ENCODE data around the gene NPBWR2.
A peak's percentile ranks its signal among the peaks of the same experiment; 100 is the strongest.

The NPBWR2 gene

DNA sequence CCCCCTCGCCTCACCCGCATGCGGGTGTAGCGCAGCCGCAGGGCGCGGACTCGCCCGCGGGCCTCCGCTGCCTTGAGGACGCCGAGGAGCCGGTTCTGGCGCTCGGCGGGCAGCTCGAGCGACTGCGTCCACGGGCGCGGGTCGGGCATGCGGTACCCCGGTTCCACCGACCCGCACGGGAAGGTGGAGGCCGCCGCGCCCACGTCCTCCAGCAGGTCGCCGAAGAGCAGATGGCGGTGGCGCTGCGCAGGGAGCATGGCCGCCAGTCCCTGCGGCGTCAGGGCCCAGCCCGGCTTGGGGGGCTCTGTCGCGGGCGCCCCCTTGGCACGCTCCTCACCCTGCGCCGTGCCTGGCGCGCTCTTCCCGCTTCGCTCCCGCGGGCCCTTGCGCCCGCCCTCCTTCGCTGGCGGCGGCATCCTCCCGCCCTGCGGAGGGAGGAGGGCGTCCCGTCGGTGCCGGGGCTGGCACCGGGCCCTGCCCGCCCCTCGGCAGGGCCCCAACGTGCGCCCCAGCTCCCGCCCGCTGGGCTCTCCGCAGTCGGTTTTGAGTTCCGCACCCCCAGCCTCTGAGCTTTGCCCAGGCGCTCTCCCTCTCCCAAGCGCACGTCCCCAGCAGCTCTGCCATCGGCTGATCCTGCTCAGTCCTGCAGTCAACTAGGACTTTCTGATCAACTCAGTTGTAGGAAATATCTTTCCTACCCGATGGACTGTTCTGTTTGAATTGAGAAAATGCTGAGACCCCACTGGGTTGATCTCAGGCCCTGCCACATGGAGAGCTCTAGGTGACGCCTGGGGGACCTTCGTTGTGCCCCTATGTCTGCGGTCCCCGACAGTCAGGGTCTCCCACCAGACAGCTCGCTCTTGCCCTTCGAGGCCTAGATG lies 23.3 kb downstream of the NPBWR2 start, which contains the start of gene LKAAEAR1:
TSS of gene LKAAEAR1 (minus strand) at position 595 of the 881 bp plus-strand sequence. CDS start at position 416, 179 bp downstream.
- no peak for DNase-seq
- no peak within 1 kb of the TSS for H3K27ac ChIP-seq (ENCODE audit: insufficient read depth, low read length, poor library complexity, severe bottlenecking)
- no peaks in the 10 kb centered on the region for H3K27me3 ChIP-seq (replicated peaks; ENCODE audit: control insufficient read depth, insufficient read depth, low read length, poor library complexity, severe bottlenecking)
- peaks cover 28% of the 10 kb centered on the region for H3K4me1 ChIP-seq (ENCODE audit: control insufficient read depth, insufficient read depth, low read length, poor library complexity, severe bottlenecking)
- peak within 1 kb of the TSS; percentile 55 for H3K4me3 ChIP-seq (ENCODE audit: insufficient read depth, low read depth, low read length, poor library complexity, severe bottlenecking)
- H3K9me3 ChIP-seq (ENCODE audit: control insufficient read depth, low read length): peaks cover 5% of the 10 kb centered on the region
- no peaks in the 10 kb centered on the region for H3K36me3 ChIP-seq (ENCODE audit: control insufficient read depth, insufficient read depth, low read length)

- H3K4me1 ChIP-seq (ENCODE audit: control insufficient read depth, insufficient read depth, low read length, poor library complexity, severe bottlenecking): peaks cover 31% of the 10 kb centered on the region
- H3K4me3 ChIP-seq (ENCODE audit: insufficient read depth, low read depth, low read length, poor library complexity, severe bottlenecking): peak overlapping the region; percentile 55
- no peaks in the 10 kb centered on the region for H3K27me3 ChIP-seq (replicated peaks; ENCODE audit: control insufficient read depth, insufficient read depth, low read length, poor library complexity, severe bottlenecking)
- H3K27ac ChIP-seq (ENCODE audit: insufficient read depth, low read length, poor library complexity, severe bottlenecking): no peak overlapping the region
- DNase-seq: peak; percentile 28 to 54 (median 41)
- peaks cover 5% of the 10 kb centered on the region for H3K9me3 ChIP-seq (ENCODE audit: control insufficient read depth, low read length)
- H3K36me3 ChIP-seq (ENCODE audit: control insufficient read depth, insufficient read depth, low read length): no peaks in the 10 kb centered on the region
Observed at GRCh38 chr20:64083378-64083803, 24.0 kb downstream of the NPBWR2 start.

DNA sequence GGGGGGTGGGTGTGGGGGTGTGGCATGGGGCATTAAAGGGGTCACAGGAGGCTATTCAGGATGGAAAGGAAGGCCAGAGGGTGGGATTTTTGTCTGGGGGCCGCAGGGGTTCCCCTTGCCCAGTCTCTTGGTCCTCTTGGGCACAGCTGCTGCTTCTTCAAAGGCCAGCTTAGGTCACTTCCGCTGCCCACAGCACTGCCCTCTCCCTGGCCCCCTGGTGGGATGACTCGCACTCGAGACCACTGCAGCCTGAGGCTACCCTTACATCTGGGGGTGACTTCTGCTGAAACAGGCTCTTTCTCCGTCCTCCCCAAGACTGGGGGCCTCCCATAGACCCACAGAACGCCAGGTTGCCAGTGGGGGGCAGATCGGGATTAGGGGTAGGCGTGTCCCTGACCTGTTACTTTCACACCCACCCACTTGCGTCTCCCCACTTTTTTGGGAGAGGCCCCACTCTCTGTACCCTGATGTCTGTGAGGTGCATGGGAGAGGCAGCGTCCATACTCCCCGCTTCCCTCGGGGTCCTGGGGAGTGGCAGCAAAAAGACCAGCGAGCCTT lies 24.5 kb downstream of the NPBWR2 start:
- Histone ChIP-seq H3K4me1 (ENCODE audit: control insufficient read depth, insufficient read depth, low read length, poor library complexity, severe bottlenecking) (peaks cover 36% of the 10 kb centered on the region), H3K27me3 (replicated peaks; ENCODE audit: control insufficient read depth, insufficient read depth, low read length, poor library complexity, severe bottlenecking) (no peaks in the 10 kb centered on the region), H3K9me3 (ENCODE audit: control insufficient read depth, low read length) (peaks cover 4% of the 10 kb centered on the region), H3K4me3 (ENCODE audit: insufficient read depth, low read depth, low read length, poor library complexity, severe bottlenecking) (peak overlapping the region; percentile 55), H3K36me3 (ENCODE audit: control insufficient read depth, insufficient read depth, low read length) (no peaks in the 10 kb centered on the region), H3K27ac (ENCODE audit: insufficient read depth, low read length, poor library complexity, severe bottlenecking) (no peak overlapping the region)
- DNase-seq: no peak

DNA sequence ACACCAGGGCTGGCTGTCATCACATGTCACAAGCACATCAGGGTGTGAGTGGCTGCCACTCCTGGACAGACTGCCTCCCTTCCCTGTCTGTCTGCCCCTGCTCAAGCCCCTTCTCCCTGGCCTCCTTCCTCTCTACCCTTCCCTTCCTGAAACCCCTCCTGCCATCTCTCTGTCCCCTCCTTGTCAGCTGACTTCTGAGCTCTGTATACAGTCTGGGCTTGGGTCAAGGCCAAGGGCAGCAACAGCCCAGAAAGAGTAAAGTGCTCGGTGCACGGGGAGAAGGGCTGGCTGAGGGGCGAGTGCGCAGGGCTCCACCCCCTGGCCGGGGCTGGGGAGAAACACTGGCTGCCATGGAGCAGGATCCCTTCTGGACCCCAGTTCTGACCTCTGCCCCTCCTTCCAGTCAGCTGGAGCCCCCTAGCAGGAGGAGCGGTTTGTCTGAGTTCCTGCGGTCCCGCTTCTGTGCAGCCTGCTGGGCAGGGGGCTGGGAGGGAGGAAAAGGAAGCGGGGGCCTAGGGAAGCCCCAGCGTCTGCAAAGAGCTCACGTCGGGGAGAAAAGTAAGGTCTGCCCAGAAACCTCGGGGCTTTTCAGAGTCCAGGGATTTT lies 25.1 kb downstream of the NPBWR2 start:
- Histone ChIP-seq H3K4me3 (ENCODE audit: insufficient read depth, low read depth, low read length, poor library complexity, severe bottlenecking) (no peak overlapping the region), H3K36me3 (ENCODE audit: control insufficient read depth, insufficient read depth, low read length) (no peaks in the 10 kb centered on the region), H3K9me3 (ENCODE audit: control insufficient read depth, low read length) (no peaks in the 10 kb centered on the region), H3K4me1 (ENCODE audit: control insufficient read depth, insufficient read depth, low read length, poor library complexity, severe bottlenecking) (peaks cover 40% of the 10 kb centered on the region), H3K27ac (ENCODE audit: insufficient read depth, low read length, poor library complexity, severe bottlenecking) (peak overlapping the region; percentile 0), H3K27me3 (replicated peaks; ENCODE audit: control insufficient read depth, insufficient read depth, low read length, poor library complexity, severe bottlenecking) (no peaks in the 10 kb centered on the region)
- DNase-seq: no peak

DNA sequence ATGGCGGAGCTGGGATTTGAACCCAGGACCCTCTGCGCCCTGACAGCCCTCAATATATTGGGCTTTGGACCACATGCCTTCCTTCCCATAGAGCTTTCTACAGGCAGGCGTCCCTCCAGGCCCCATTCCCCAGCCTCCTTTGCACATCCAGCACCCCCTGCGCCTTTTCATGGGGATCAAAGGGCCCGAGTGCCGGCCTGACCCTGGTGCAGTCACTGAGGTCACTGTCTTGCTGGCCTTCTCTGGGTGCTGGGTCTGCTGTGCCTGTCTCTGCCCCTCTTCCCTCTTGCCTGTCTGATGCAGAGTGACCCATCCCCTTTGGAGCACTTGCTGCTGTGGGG lies 25.8 kb downstream of the NPBWR2 start:
- Histone ChIP-seq H3K9me3 (ENCODE audit: control insufficient read depth, low read length) (no peaks in the 10 kb centered on the region), H3K4me1 (ENCODE audit: control insufficient read depth, insufficient read depth, low read length, poor library complexity, severe bottlenecking) (peaks cover 47% of the 10 kb centered on the region), H3K27me3 (replicated peaks; ENCODE audit: control insufficient read depth, insufficient read depth, low read length, poor library complexity, severe bottlenecking) (no peaks in the 10 kb centered on the region), H3K36me3 (ENCODE audit: control insufficient read depth, insufficient read depth, low read length) (no peaks in the 10 kb centered on the region), H3K27ac (ENCODE audit: insufficient read depth, low read length, poor library complexity, severe bottlenecking) (no peak overlapping the region), H3K4me3 (ENCODE audit: insufficient read depth, low read depth, low read length, poor library complexity, severe bottlenecking) (no peak overlapping the region)
- DNase-seq: no peak

- H3K4me3 ChIP-seq (ENCODE audit: insufficient read depth, low read depth, low read length, poor library complexity, severe bottlenecking): no peak overlapping the region
- no peaks in the 10 kb centered on the region for H3K27me3 ChIP-seq (replicated peaks; ENCODE audit: control insufficient read depth, insufficient read depth, low read length, poor library complexity, severe bottlenecking)
- no peak for DNase-seq
- H3K9me3 ChIP-seq (ENCODE audit: control insufficient read depth, low read length): no peaks in the 10 kb centered on the region
- H3K36me3 ChIP-seq (ENCODE audit: control insufficient read depth, insufficient read depth, low read length): peaks cover 4% of the 10 kb centered on the region
- H3K4me1 ChIP-seq (ENCODE audit: control insufficient read depth, insufficient read depth, low read length, poor library complexity, severe bottlenecking): peaks cover 51% of the 10 kb centered on the region
- H3K27ac ChIP-seq (ENCODE audit: insufficient read depth, low read length, poor library complexity, severe bottlenecking): peak overlapping the region; percentile 82
Observed at GRCh38 chr20:64080813-64081623, 26.3 kb downstream of the NPBWR2 start.

DNA sequence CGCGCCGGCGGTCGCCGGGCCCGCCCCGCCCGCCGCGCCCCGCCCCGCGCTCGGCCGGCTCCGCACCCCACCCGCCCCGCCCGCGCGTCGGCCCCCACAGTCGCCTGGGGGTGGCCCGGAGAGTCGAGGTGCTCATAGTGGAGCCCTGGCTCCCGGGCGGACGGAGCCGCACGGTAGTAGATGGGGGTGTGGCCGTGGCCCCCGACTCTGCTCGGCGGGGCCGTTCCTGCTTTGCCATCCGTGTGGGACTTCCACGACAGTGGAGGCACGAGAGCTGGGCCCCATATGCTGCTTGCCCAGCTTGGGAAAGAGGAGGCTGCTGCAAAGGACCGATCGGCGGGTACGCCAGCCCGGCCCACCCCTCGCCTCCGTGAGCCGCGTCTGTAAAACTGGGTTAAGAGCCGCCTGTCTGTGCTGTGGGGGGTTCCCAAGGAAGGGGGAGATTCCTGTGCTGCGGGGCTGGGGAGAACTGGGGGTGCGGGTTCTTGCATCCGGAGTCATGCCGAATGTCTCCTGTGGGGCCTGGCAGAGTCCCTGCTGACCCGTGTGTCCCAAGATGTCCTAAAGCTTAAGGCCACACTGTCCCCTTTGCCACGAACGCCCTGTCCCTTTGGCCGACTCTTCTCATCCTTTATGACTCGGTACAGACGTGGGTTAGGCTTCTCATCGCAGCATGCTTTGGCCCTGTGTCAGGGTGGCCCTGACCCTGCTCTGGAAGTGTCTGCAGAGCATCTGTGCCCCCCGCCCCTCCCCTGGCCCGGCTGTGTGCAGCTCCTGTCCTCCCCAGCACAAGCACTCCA lies 27.2 kb downstream of the NPBWR2 start, which contains the start of gene OPRL1:
TSS of gene OPRL1 (plus strand) at position 70 of the 800 bp plus-strand sequence. CDS start 12,639 bp downstream, outside the sequence.
- H3K4me3 ChIP-seq (ENCODE audit: insufficient read depth, low read depth, low read length, poor library complexity, severe bottlenecking): peak within 1 kb of the TSS; percentile 85
- H3K27me3 ChIP-seq (replicated peaks; ENCODE audit: control insufficient read depth, insufficient read depth, low read length, poor library complexity, severe bottlenecking): no peaks in the 10 kb centered on the region
- H3K27ac ChIP-seq (ENCODE audit: insufficient read depth, low read length, poor library complexity, severe bottlenecking): peak within 1 kb of the TSS; percentile 82
- peak; percentile 57 to 65 (median 60) for DNase-seq
- H3K4me1 ChIP-seq (ENCODE audit: control insufficient read depth, insufficient read depth, low read length, poor library complexity, severe bottlenecking): peaks cover 51% of the 10 kb centered on the region
- H3K36me3 ChIP-seq (ENCODE audit: control insufficient read depth, insufficient read depth, low read length): peaks cover 11% of the 10 kb centered on the region
- no peaks in the 10 kb centered on the region for H3K9me3 ChIP-seq (ENCODE audit: control insufficient read depth, low read length)

GRCh38 chr20:64079273-64080012 lies 27.9 kb downstream of the NPBWR2 start, which contains the start of gene RGS19:
TSS of gene RGS19 (minus strand) at chr20:64079518. CDS start at chr20:64076886, 2,632 bp downstream.
- H3K4me3 ChIP-seq (ENCODE audit: insufficient read depth, low read depth, low read length, poor library complexity, severe bottlenecking): peak within 1 kb of the TSS; percentile 85
- H3K9me3 ChIP-seq (ENCODE audit: control insufficient read depth, low read length): no peaks in the 10 kb centered on the region
- no peaks in the 10 kb centered on the region for H3K27me3 ChIP-seq (replicated peaks; ENCODE audit: control insufficient read depth, insufficient read depth, low read length, poor library complexity, severe bottlenecking)
- peak within 1 kb of the TSS; percentile 82 for H3K27ac ChIP-seq (ENCODE audit: insufficient read depth, low read length, poor library complexity, severe bottlenecking)
- peak; percentile 57 to 66 (median 63) for DNase-seq
- H3K4me1 ChIP-seq (ENCODE audit: control insufficient read depth, insufficient read depth, low read length, poor library complexity, severe bottlenecking): peaks cover 46% of the 10 kb centered on the region
- H3K36me3 ChIP-seq (ENCODE audit: control insufficient read depth, insufficient read depth, low read length): peaks cover 18% of the 10 kb centered on the region
